Measurements from ENCODE around the gene MX1. TPM values are rescaled to one million over a fixed set of nuclear protein-coding genes. Genes with fewer than 3 reads are reported as not detected.

The MX1 gene
- total RNA-seq, 2 donors from 2014 or later: 58.6 to 75.9 TPM

- H3K36me3 Mint-ChIP-seq (ENCODE audit: low read depth): peaks cover 5% of the 10 kb centered on the region
- no peak for ATAC-seq
- H3K4me1 Mint-ChIP-seq: peaks cover 15% of the 10 kb centered on the region
- no peaks in the 10 kb centered on the region for H3K9me3 ChIP-seq (ENCODE audit: control insufficient read depth, low read length, poor library complexity, severe bottlenecking)
- DNase-seq: no peak
- no peak overlapping the region for H3K27ac Mint-ChIP-seq
- no peak overlapping the region for H3K4me3 Mint-ChIP-seq
- no peaks in the 10 kb centered on the region for H3K27me3 Mint-ChIP-seq
Observed at GRCh38 chr21:41429305-41429704, 3.3 kb downstream of the MX1 start.

GRCh38 chr21:41429925-41430491 lies 4.0 kb downstream of the MX1 start:
- no peak for ATAC-seq
- H3K27ac Mint-ChIP-seq: no peak overlapping the region
- H3K36me3 Mint-ChIP-seq (ENCODE audit: low read depth): peaks cover 10% of the 10 kb centered on the region
- peaks cover 14% of the 10 kb centered on the region for H3K4me1 Mint-ChIP-seq
- no peak overlapping the region for H3K4me3 Mint-ChIP-seq
- DNase-seq: no peak
- H3K27me3 Mint-ChIP-seq: no peaks in the 10 kb centered on the region
- H3K9me3 ChIP-seq (ENCODE audit: control insufficient read depth, low read length, poor library complexity, severe bottlenecking): no peaks in the 10 kb centered on the region

- no peak overlapping the region for H3K4me3 Mint-ChIP-seq
- ATAC-seq: peak; percentile 33
Observed at GRCh38 chr21:41431788-41432548, 5.9 kb downstream of the MX1 start.

GRCh38 chr21:41432562-41433460 lies 6.8 kb downstream of the MX1 start:
- Mint-ChIP-seq H3K27me3 (no peaks in the 10 kb centered on the region), H3K36me3 (ENCODE audit: low read depth) (peaks cover 19% of the 10 kb centered on the region), H3K27ac (peak overlapping the region; percentile 46), H3K4me1 (peaks cover 7% of the 10 kb centered on the region), H3K4me3 (no peak overlapping the region)
- no peak for ATAC-seq
- DNase-seq: no peak
- H3K9me3 ChIP-seq (ENCODE audit: control insufficient read depth, low read length, poor library complexity, severe bottlenecking): no peaks in the 10 kb centered on the region

More at GRCh38 chr21:41431788-41432548, 5.9 kb downstream of the MX1 start:
- H3K36me3 Mint-ChIP-seq (ENCODE audit: low read depth): peaks cover 18% of the 10 kb centered on the region
- H3K27ac Mint-ChIP-seq: no peak overlapping the region
- no peaks in the 10 kb centered on the region for H3K27me3 Mint-ChIP-seq
- H3K9me3 ChIP-seq (ENCODE audit: control insufficient read depth, low read length, poor library complexity, severe bottlenecking): no peaks in the 10 kb centered on the region
- DNase-seq: no peak
- peaks cover 10% of the 10 kb centered on the region for H3K4me1 Mint-ChIP-seq

GRCh38 chr21:41433566-41433965 lies 7.5 kb downstream of the MX1 start:
- no peak for DNase-seq
- Mint-ChIP-seq H3K27ac (no peak overlapping the region), H3K4me3 (no peak overlapping the region), H3K36me3 (ENCODE audit: low read depth) (peaks cover 21% of the 10 kb centered on the region), H3K4me1 (peaks cover 7% of the 10 kb centered on the region), H3K27me3 (no peaks in the 10 kb centered on the region)
- no peak for ATAC-seq
- H3K9me3 ChIP-seq (ENCODE audit: control insufficient read depth, low read length, poor library complexity, severe bottlenecking): no peaks in the 10 kb centered on the region

- no peak for DNase-seq
- peaks cover 22% of the 10 kb centered on the region for H3K36me3 Mint-ChIP-seq (ENCODE audit: low read depth)
Observed at GRCh38 chr21:41435706-41436105, 9.7 kb downstream of the MX1 start.

GRCh38 chr21:41437729-41438128 lies 11.7 kb downstream of the MX1 start:
- no peaks in the 10 kb centered on the region for H3K9me3 ChIP-seq (ENCODE audit: control insufficient read depth, low read length, poor library complexity, severe bottlenecking)
- no peak for DNase-seq
- Mint-ChIP-seq H3K36me3 (ENCODE audit: low read depth) (peaks cover 29% of the 10 kb centered on the region), H3K4me3 (no peak overlapping the region), H3K4me1 (peaks cover 7% of the 10 kb centered on the region), H3K27me3 (no peaks in the 10 kb centered on the region), H3K27ac (peak overlapping the region; percentile 77)
- no peak for ATAC-seq

More at GRCh38 chr21:41435706-41436105, 9.7 kb downstream of the MX1 start:
- peak overlapping the region; percentile 77 for H3K27ac Mint-ChIP-seq
- no peak overlapping the region for H3K4me3 Mint-ChIP-seq
- H3K9me3 ChIP-seq (ENCODE audit: control insufficient read depth, low read length, poor library complexity, severe bottlenecking): no peaks in the 10 kb centered on the region
- H3K4me1 Mint-ChIP-seq: peaks cover 7% of the 10 kb centered on the region
- H3K27me3 Mint-ChIP-seq: no peaks in the 10 kb centered on the region
- ATAC-seq: no peak

- H3K4me1 Mint-ChIP-seq: peaks cover 7% of the 10 kb centered on the region
Observed at GRCh38 chr21:41438425-41439113, 12.5 kb downstream of the MX1 start.

GRCh38 chr21:41439248-41439647 lies 13.2 kb downstream of the MX1 start:
- H3K27me3 Mint-ChIP-seq: no peaks in the 10 kb centered on the region
- no peaks in the 10 kb centered on the region for H3K9me3 ChIP-seq (ENCODE audit: control insufficient read depth, low read length, poor library complexity, severe bottlenecking)
- ATAC-seq: no peak
- peak overlapping the region; percentile 77 for H3K27ac Mint-ChIP-seq
- DNase-seq: no peak
- peaks cover 7% of the 10 kb centered on the region for H3K4me1 Mint-ChIP-seq
- no peak overlapping the region for H3K4me3 Mint-ChIP-seq
- peaks cover 33% of the 10 kb centered on the region for H3K36me3 Mint-ChIP-seq (ENCODE audit: low read depth)

More at GRCh38 chr21:41438425-41439113, 12.5 kb downstream of the MX1 start:
- Mint-ChIP-seq H3K36me3 (ENCODE audit: low read depth) (peaks cover 33% of the 10 kb centered on the region), H3K4me3 (no peak overlapping the region), H3K27ac (peak overlapping the region; percentile 77), H3K27me3 (no peaks in the 10 kb centered on the region)
- no peak for ATAC-seq
- no peak for DNase-seq
- no peaks in the 10 kb centered on the region for H3K9me3 ChIP-seq (ENCODE audit: control insufficient read depth, low read length, poor library complexity, severe bottlenecking)

- peaks cover 4% of the 10 kb centered on the region for H3K4me1 Mint-ChIP-seq
- ATAC-seq: no peak
- no peak for DNase-seq
- H3K36me3 Mint-ChIP-seq (ENCODE audit: low read depth): peaks cover 17% of the 10 kb centered on the region
- H3K9me3 ChIP-seq (ENCODE audit: control insufficient read depth, low read length, poor library complexity, severe bottlenecking): no peaks in the 10 kb centered on the region
- peak overlapping the region; percentile 56 for H3K27ac Mint-ChIP-seq
- H3K27me3 Mint-ChIP-seq: no peaks in the 10 kb centered on the region
- no peak overlapping the region for H3K4me3 Mint-ChIP-seq
Observed at GRCh38 chr21:41441546-41441945, 15.5 kb downstream of the MX1 start.

GRCh38 chr21:41442481-41443186 lies 16.6 kb downstream of the MX1 start:
- no peaks in the 10 kb centered on the region for H3K9me3 ChIP-seq (ENCODE audit: control insufficient read depth, low read length, poor library complexity, severe bottlenecking)
- H3K4me1 Mint-ChIP-seq: peaks cover 4% of the 10 kb centered on the region
- H3K36me3 Mint-ChIP-seq (ENCODE audit: low read depth): peaks cover 17% of the 10 kb centered on the region
- H3K27ac Mint-ChIP-seq: no peak overlapping the region
- H3K4me3 Mint-ChIP-seq: no peak overlapping the region
- ATAC-seq (no peak), DNase-seq (no peak)
- H3K27me3 Mint-ChIP-seq: no peaks in the 10 kb centered on the region

- H3K27me3 Mint-ChIP-seq: no peaks in the 10 kb centered on the region
- H3K27ac Mint-ChIP-seq: no peak overlapping the region
- H3K9me3 ChIP-seq (ENCODE audit: control insufficient read depth, low read length, poor library complexity, severe bottlenecking): no peaks in the 10 kb centered on the region
- DNase-seq: no peak
- H3K4me3 Mint-ChIP-seq: no peak overlapping the region
- H3K4me1 Mint-ChIP-seq: peaks cover 4% of the 10 kb centered on the region
- peaks cover 14% of the 10 kb centered on the region for H3K36me3 Mint-ChIP-seq (ENCODE audit: low read depth)
- ATAC-seq: no peak
Observed at GRCh38 chr21:41443562-41443961, 17.5 kb downstream of the MX1 start.

All from T-helper 17 cell (primary cell).